WI38 (cell line): ENCODE measurements around the gene GPD2.

ENCODE experiments used
- H3K4me3 ChIP-seq: 2 replicates; pipeline ENCODE4 v1.5.1; 2011; ENCODE audit warnings: low read depth, mild to moderate bottlenecking, control low read depth, low read length
- TF ChIP-seq, protein P1 (sequence below): IDR thresholded peaks from 2 replicates; pipeline ENCODE4 v1.5.1; 2012; ENCODE audit warnings: low read depth, mild to moderate bottlenecking, control low read depth, low read length

GPD2 gene

DNA sequence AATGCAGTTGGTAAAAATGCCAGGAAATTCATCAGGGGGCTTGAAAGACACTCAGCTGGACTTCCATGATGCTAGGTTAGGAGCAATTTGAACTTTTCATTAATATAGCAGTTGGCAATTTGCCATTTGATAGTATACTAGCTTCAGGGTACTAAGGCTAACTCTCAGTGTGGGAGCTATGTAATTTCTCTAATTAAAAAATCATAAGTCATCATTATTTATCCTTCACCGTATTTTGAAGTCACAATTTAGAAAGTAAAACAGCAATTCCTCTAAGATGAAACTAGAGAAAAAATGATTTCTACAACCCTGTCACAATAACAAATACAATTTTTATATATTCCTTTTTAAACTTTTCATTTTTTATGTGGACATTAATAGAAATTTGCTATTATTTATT lies 190.8 kb downstream of the GPD2 start:
- TF ChIP-seq, protein P1, sequence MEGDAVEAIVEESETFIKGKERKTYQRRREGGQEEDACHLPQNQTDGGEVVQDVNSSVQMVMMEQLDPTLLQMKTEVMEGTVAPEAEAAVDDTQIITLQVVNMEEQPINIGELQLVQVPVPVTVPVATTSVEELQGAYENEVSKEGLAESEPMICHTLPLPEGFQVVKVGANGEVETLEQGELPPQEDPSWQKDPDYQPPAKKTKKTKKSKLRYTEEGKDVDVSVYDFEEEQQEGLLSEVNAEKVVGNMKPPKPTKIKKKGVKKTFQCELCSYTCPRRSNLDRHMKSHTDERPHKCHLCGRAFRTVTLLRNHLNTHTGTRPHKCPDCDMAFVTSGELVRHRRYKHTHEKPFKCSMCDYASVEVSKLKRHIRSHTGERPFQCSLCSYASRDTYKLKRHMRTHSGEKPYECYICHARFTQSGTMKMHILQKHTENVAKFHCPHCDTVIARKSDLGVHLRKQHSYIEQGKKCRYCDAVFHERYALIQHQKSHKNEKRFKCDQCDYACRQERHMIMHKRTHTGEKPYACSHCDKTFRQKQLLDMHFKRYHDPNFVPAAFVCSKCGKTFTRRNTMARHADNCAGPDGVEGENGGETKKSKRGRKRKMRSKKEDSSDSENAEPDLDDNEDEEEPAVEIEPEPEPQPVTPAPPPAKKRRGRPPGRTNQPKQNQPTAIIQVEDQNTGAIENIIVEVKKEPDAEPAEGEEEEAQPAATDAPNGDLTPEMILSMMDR: no peak
- H3K4me3 ChIP-seq: no peak overlapping the region

DNA sequence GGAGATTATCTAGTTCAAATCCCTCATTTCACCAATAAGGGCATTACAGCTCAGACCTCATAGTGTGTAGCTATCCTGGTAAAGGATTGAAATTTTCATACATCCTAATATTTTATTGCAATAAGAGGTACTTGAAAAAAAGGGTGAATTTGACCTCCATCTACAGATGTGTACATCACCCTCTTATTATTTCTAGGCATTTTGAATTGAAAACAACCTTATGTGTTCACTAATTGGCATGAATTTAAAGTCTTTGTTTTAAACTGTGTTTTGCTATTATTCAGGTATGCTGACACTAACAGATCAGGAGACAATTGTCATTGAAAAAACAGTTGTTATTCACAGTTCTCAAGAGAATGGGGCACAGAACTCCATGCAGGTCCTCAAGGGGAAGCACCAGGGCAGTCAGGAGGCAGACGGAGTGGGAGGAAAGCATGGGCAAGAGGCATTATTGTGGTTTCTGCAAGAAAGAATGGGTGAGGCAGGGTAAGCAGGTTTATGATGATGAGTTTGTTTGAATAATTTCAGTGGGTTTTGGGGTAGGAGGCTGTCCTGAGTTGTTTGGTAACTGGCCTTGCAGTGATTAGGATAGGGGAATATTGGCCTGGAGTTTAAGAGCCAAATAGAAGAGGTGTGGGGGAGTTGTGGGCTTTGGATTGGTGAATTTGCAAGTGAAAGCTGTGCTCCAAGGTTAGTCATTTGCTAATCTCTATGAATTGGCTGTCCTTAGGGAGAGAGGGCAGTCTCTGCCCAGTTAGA lies 194.6 kb downstream of the GPD2 start:
- no peak overlapping the region for H3K4me3 ChIP-seq
- TF ChIP-seq, protein P1: no peak

DNA sequence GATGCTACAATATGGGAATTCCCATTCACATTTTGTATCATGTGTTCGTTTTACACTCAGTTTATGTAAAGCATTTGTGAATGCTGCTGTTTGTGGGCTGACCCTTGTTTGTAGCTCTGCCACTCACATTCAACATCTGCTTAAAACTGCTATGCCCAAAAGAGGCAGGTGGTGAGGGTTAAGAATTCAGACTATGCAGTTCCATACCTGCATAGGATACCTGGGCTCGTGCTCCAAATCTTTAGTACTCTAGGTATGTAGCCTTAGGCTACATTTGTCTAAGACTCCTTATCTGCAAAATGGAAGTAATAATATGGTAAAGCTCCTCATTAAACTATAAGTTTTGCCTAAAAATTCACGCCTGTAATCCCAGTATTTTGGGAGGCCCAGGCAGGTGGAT lies 199.5 kb downstream of the GPD2 start:
- no peak overlapping the region for H3K4me3 ChIP-seq
- TF ChIP-seq, protein P1: no peak
